Neuronal stem cell (in vitro differentiated cells): ENCODE data around the gene DCAF4.
"Not testable (repeated sequence)": the region's sequence is repeated elsewhere in the genome, so short reads cannot be mapped to it uniquely, and the experiment has no call there.

Experiments
- DNase-seq: peaks from one replicate; pipeline ENCODE4 v3.0.0-alpha.2; 2013; ENCODE audit warnings: low spot score
- H2AFZ ChIP-seq: one replicate; pipeline ENCODE4 v1.6.1; 2013; ENCODE audit warnings: mild to moderate bottlenecking, low read length, inconsistent platforms
- H2AK5ac ChIP-seq: 2 replicates; pipeline ENCODE4 v1.6.1; 2013; ENCODE audit warnings: low read depth, mild to moderate bottlenecking, inconsistent platforms, low read length, moderate library complexity, mixed read lengths
- H2BK120ac ChIP-seq: 2 replicates; pipeline ENCODE4 v1.6.1; 2013; ENCODE audit warnings: low read depth, mild to moderate bottlenecking, inconsistent platforms, low read length, moderate library complexity, mixed read lengths
- H2BK12ac ChIP-seq: one replicate; pipeline ENCODE4 v1.6.1; 2013; ENCODE audit warnings: low read length, inconsistent platforms
- H2BK15ac ChIP-seq: 2 replicates; pipeline ENCODE4 v1.6.1; 2013; ENCODE audit warnings: mild to moderate bottlenecking, low read length, inconsistent platforms, mixed read lengths
- H2BK5ac ChIP-seq: one replicate; pipeline ENCODE4 v1.6.1; 2013; ENCODE audit warnings: inconsistent platforms, mild to moderate bottlenecking, low read length, moderate library complexity
- H3K14ac ChIP-seq: one replicate; pipeline ENCODE4 v1.6.1; 2013; ENCODE audit warnings: low read length, inconsistent platforms
- H3K18ac ChIP-seq: 2 replicates; pipeline ENCODE4 v1.6.1; 2013; ENCODE audit warnings: low read length, inconsistent platforms
- H3K23ac ChIP-seq: 2 replicates; pipeline ENCODE4 v1.6.1; 2013; ENCODE audit warnings: low read depth, mild to moderate bottlenecking, mixed read lengths, low read length, inconsistent platforms; ENCODE audit not compliant: poor library complexity
- H3K27ac ChIP-seq: replicated peaks from 3 replicates; pipeline ENCODE4 v1.5.1; 2013; ENCODE audit warnings: low read length, inconsistent platforms
- H3K27me3 ChIP-seq, 3 experiments: 2 replicates each; pipeline ENCODE4 v1.6.1; 2013; ENCODE audit warnings: low read length in 3 of 3, mild to moderate bottlenecking in 2 of 3, inconsistent platforms in 1 of 3, low read depth in 1 of 3, mixed read lengths in 1 of 3, moderate library complexity in 1 of 3; ENCODE audit not compliant: control insufficient read depth in 3 of 3, insufficient read depth in 3 of 3
- H3K36me3 ChIP-seq, 2 donors: replicated peaks in 1 of 2; 2 replicates each; pipeline ENCODE4 v1.6.1; 2013; ENCODE audit warnings: low read length in 2 of 2; ENCODE audit not compliant: control insufficient read depth in 2 of 2, insufficient read depth in 2 of 2
- H3K4ac ChIP-seq: 2 replicates; pipeline ENCODE4 v1.6.1; 2013; ENCODE audit warnings: inconsistent platforms, mild to moderate bottlenecking, low read length, moderate library complexity
- H3K4me1 ChIP-seq, 2 donors: 1 replicate in 1 of 2; 2 replicates in 1 of 2; pipeline ENCODE4 v1.6.1; 2013; ENCODE audit warnings: low read length in 2 of 2, low read depth in 1 of 2; ENCODE audit not compliant: control insufficient read depth in 2 of 2, insufficient read depth in 1 of 2
- H3K4me2 ChIP-seq: one replicate; pipeline ENCODE4 v1.6.1; 2013; ENCODE audit warnings: mild to moderate bottlenecking, low read length, inconsistent platforms; ENCODE audit not compliant: insufficient read depth, poor library complexity, severe bottlenecking
- H3K4me3 ChIP-seq, 2 donors: 2 replicates each; pipeline ENCODE4 v1.5.1; 2013; ENCODE audit warnings: low read length in 2 of 2, mild to moderate bottlenecking in 2 of 2, inconsistent platforms in 1 of 2, moderate library complexity in 1 of 2
- H3K79me1 ChIP-seq: one replicate; pipeline ENCODE4 v1.6.1; 2013; ENCODE audit warnings: low read depth, mild to moderate bottlenecking, inconsistent platforms, low read length, moderate library complexity
- H3K9ac ChIP-seq: one replicate; pipeline ENCODE4 v1.6.1; 2013; ENCODE audit warnings: mild to moderate bottlenecking, low read depth, low read length, inconsistent platforms; ENCODE audit not compliant: poor library complexity
- H3K9me3 ChIP-seq, 2 donors: replicated peaks in 1 of 2; 2 replicates each; pipeline versions ENCODE3 to v1.6.1; 2013; ENCODE audit warnings: low read length in 2 of 2, mild to moderate bottlenecking in 2 of 2, inconsistent platforms in 1 of 2, low read depth in 1 of 2, mixed read lengths in 1 of 2, moderate library complexity in 1 of 2; ENCODE audit not compliant: control insufficient read depth in 2 of 2, insufficient read depth in 1 of 2
- H4K8ac ChIP-seq: one replicate; pipeline ENCODE4 v1.6.1; 2013; ENCODE audit warnings: low read depth, mild to moderate bottlenecking, inconsistent platforms, low read length, moderate library complexity
- H4K91ac ChIP-seq: one replicate; pipeline ENCODE4 v1.6.1; 2013; ENCODE audit warnings: low read length, low read depth, mild to moderate bottlenecking, inconsistent platforms; ENCODE audit not compliant: poor library complexity
- WGBS, 2 donors: extraction: QIAGEN DNeasy Blood & Tissue Kit; methylation state at CpG; one replicate each; pipeline ENCODE4 v1.1.7; 2013; ENCODE audit warnings: missing lambda C conversion rate in 2 of 2, mixed read lengths in 1 of 2; ENCODE audit not compliant: insufficient read length in 2 of 2, insufficient replicate concordance in 1 of 2; ENCODE audit errors: extremely low coverage in 2 of 2; 5-methylcytosine and 5-hydroxymethylcytosine counted together

DCAF4 gene

DNA sequence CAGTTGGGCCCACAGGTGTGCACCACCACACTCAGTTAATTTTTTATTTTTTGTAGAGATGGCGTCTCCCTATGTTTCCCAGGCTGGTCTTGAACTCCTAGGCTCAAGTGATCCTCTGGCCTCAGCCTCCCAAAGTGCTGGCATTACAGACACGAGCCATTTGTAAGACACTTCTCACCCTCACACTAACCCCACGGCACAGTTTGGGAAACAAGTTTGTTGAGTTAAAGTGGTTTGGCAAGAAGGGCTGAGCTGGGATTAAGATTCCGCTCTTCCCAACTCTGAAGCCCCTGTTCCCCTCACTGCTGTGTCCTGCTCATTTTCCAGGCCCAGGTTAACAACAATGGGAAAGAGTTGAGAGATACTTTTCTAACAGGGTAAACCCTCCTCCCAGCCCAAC is 34.8 kb downstream of the DCAF4 start:
- not testable (repeated sequence) for H2BK15ac ChIP-seq, H3K79me1 ChIP-seq, H3K4me1 ChIP-seq, H3K14ac ChIP-seq, H3K18ac ChIP-seq, H2AK5ac ChIP-seq, H4K91ac ChIP-seq, H3K9ac ChIP-seq, H3K4ac ChIP-seq, H3K27ac ChIP-seq, H4K8ac ChIP-seq, H3K27me3 ChIP-seq, H2BK12ac ChIP-seq, H2AFZ ChIP-seq, H3K4me3 ChIP-seq, H2BK5ac ChIP-seq, DNase-seq, H3K9me3 ChIP-seq, H3K23ac ChIP-seq, H3K4me2 ChIP-seq, H2BK120ac ChIP-seq
- peaks cover 0 to 12% of the 10 kb centered on the region in 2 donors for H3K36me3 ChIP-seq
- no CpG with 5 or more reads among the region's 4 CpGs for WGBS, 2 donors

DNA sequence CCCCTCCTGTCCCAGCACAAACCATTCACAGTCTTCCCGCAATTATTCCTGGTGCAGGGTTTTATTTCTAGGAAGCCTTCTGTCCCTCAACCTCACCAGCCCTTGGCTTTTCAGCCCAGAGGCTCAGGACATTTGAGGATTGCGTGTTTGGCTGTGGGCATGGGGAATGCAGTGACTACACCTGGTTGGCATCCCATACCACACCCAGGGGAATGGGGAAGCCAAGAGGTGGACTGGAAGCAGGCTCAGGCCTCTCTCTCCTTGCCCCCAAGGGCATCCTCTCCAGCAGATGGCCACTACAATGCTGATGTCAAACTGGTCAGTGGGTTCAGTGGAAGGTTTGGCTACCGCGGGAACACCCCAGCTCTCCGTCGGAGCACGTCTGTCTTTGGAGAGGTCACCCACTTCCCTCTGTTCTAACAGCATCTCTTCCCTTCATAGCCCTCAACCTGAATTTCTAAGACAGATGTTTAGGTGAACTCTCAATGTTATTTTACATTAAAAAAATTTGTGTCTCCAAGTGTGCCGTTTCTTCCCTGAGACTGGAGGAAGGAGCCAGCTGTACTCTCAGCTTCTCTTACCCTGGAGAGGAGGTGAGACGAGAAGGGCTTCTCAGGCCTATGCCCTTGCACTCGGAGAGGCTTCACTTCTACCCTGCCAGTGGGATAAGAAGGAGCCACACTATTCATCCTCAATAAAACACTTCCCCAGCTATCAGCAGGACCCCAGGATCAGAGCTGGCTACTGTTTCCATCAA is 35.5 kb downstream of the DCAF4 start:
- Histone ChIP-seq H3K36me3 (peaks cover 0 to 8% of the 10 kb centered on the region in 2 donors), H3K79me1 (no peaks in the 10 kb centered on the region), H3K4me1 (no peaks in the 10 kb centered on the region), H4K91ac (no peak overlapping the region), H3K9ac (no peak overlapping the region), H3K14ac (no peak overlapping the region), H3K4me2 (no peak overlapping the region), H2BK15ac (no peak overlapping the region), H4K8ac (peak overlapping the region; percentile 48), H3K9me3 (no peaks in the 10 kb centered on the region), H3K18ac (no peak overlapping the region), H2BK12ac (no peak overlapping the region), H2AK5ac (no peak overlapping the region), H3K4me3 (no peak overlapping the region), H2BK120ac (no peak overlapping the region), H2BK5ac (no peak overlapping the region), H3K23ac (no peak overlapping the region), H3K27me3 (no peaks in the 10 kb centered on the region), H2AFZ (no peak overlapping the region), H3K4ac (no peak overlapping the region), H3K27ac (no peak overlapping the region)
- no peak for DNase-seq
- WGBS, 2 donors: no CpG with 5 or more reads among the region's 10 CpGs

DNA sequence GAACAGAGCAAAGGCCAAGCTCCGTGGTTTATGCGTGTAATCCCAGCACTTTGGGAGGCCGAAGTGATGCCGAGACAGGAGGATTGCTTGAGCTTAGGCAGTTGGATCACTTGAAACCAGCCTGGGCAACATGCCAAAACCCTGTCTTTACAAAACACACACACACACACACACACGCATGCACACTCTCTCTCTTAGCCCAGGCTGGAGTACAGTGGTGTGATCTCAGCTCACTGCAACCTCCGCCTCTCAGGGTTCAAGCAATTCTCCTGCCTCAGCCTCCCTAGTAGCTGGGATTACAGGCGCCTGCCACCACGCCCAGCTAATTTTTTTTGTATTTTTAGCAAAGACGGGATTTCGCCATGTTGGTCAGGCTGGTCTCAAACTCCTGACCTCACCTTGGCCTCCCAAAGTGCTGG is 36.1 kb downstream of the DCAF4 start:
- not testable (repeated sequence) for H2BK120ac ChIP-seq, H3K18ac ChIP-seq, H4K91ac ChIP-seq, H3K9me3 ChIP-seq, H3K27me3 ChIP-seq, H3K4me3 ChIP-seq, H3K27ac ChIP-seq, H2AFZ ChIP-seq, H2AK5ac ChIP-seq, H4K8ac ChIP-seq, H3K4me2 ChIP-seq, H2BK12ac ChIP-seq, H2BK15ac ChIP-seq, DNase-seq, H2BK5ac ChIP-seq, H3K4ac ChIP-seq, H3K79me1 ChIP-seq, H3K9ac ChIP-seq, H3K14ac ChIP-seq, H3K4me1 ChIP-seq, H3K23ac ChIP-seq
- peaks cover 1 to 12% of the 10 kb centered on the region in 2 donors for H3K36me3 ChIP-seq
- WGBS, 2 donors: no CpG with 5 or more reads among the region's 10 CpGs

DNA sequence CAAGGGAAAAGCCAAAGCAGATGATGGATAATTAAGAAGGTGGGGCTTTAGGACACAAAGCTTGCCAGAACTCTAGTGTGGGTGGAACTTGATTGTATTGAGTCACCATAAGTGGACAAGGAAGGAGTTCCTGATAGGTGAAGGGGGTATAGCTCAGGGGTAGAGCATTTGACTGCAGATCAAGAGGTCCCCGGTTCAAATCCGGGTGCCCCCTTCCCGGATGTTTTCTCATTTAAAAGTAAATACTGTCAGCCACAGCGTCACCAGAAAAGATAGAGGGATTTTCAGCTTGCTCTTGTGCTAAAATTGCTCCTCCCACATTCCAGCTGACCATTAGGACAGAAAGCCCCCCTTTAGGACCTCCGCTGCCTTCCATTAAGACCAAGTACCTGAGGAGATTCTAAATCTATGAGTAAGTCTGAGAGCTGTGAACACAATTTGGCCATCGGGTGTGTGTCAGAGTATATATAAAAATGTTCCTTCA is 36.6 kb downstream of the DCAF4 start:
- Histone ChIP-seq H3K23ac (no peak overlapping the region), H2BK5ac (no peak overlapping the region), H3K9me3 (no peaks in the 10 kb centered on the region), H2AK5ac (no peak overlapping the region), H2AFZ (no peak overlapping the region), H3K79me1 (no peaks in the 10 kb centered on the region), H2BK120ac (no peak overlapping the region), H3K14ac (no peak overlapping the region), H4K8ac (no peak overlapping the region), H3K27me3 (no peaks in the 10 kb centered on the region), H3K36me3 (peaks cover 1 to 13% of the 10 kb centered on the region in 2 donors), H3K4me1 (no peaks in the 10 kb centered on the region), H2BK12ac (no peak overlapping the region), H3K27ac (no peak overlapping the region), H2BK15ac (no peak overlapping the region), H3K4me2 (no peak overlapping the region), H4K91ac (no peak overlapping the region), H3K4me3 (no peak overlapping the region), H3K18ac (no peak overlapping the region), H3K9ac (no peak overlapping the region), H3K4ac (no peak overlapping the region)
- no CpG with 5 or more reads among the region's 6 CpGs for WGBS, 2 donors
- DNase-seq: peak; percentile 11
